GM12864 (cell line): ENCODE data around the gene CR2.

Experiments used
- DNase-seq: peaks from one replicate; pipeline ENCODE4 v3.0.0-alpha.2; 2011; ENCODE audit warnings: low read depth
- H3K4me3 ChIP-seq: 2 replicates; pipeline ENCODE4 v1.5.1; 2011; ENCODE audit warnings: mild to moderate bottlenecking, low read depth, low read length, control low read depth
- CTCF ChIP-seq: IDR thresholded peaks from 2 replicates; pipeline ENCODE4 v1.5.1; 2011; ENCODE audit warnings: low read depth, mild to moderate bottlenecking, moderate library complexity, low read length, control low read depth, inconsistent platforms; ENCODE audit errors: missing control alignments

CR2 gene

GRCh38 chr1:207502726-207503125, 48.6 kb downstream of the CR2 start:
- no peak for TF ChIP-seq CTCF
- no peak for DNase-seq
- H3K4me3 ChIP-seq = no peak overlapping the region

DNA sequence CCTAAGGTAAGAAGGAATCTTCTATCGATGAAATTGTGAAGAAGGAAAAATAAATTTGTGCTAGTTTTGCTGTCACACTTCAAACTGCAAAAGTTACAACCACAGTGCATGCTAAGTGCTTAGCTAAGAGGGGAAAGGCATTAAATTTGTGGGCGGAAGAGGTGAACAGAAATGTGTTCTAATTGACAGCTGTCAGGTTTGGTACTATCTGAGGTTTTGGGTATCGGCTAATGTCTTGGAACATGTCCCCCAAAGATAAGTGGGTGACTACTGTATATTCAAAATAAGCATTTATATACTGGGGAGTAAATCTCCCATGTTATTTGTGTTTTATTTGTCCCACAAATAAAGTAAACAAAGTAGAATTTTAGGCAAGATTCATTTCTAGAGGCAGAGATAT, 49.8 kb downstream of the CR2 start:
- no peak for TF ChIP-seq CTCF
- no peak for DNase-seq
- H3K4me3 ChIP-seq = no peak overlapping the region

GRCh38 chr1:207504438-207504837, 50.3 kb downstream of the CR2 start:
- no peak for TF ChIP-seq CTCF
- H3K4me3 ChIP-seq = no peak overlapping the region
- no peak for DNase-seq

DNA sequence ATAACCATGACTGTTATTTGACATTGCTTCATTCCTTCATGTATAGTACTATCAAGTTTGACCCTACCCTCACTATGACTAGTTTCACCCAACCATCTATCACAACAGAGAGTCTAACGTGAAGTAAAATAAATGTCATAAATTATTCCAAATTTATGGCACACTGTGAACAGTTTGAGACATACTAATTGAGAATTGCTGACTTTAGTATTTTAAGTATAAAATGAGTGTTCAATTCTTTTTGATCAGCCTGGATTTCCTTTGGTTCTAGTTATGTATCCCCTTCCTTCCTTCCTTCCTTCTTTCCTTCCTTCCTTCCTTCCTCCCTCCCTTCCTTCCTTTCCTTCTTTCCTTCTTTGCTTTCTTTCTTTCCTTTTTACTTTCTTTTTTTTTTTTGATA, 56.3 kb downstream of the CR2 start:
- DNase-seq = no peak
- no peak for TF ChIP-seq CTCF
- H3K4me3 ChIP-seq = no peak overlapping the region

- TF ChIP-seq CTCF = no peak
- no peak overlapping the region for H3K4me3 ChIP-seq
- no peak for DNase-seq
Observed at GRCh38 chr1:207514890-207515289, 60.8 kb downstream of the CR2 start.

GRCh38 chr1:207516729-207517128, 62.6 kb downstream of the CR2 start:
- no peak for DNase-seq
- H3K4me3 ChIP-seq = no peak overlapping the region
- TF ChIP-seq CTCF = no peak

DNA sequence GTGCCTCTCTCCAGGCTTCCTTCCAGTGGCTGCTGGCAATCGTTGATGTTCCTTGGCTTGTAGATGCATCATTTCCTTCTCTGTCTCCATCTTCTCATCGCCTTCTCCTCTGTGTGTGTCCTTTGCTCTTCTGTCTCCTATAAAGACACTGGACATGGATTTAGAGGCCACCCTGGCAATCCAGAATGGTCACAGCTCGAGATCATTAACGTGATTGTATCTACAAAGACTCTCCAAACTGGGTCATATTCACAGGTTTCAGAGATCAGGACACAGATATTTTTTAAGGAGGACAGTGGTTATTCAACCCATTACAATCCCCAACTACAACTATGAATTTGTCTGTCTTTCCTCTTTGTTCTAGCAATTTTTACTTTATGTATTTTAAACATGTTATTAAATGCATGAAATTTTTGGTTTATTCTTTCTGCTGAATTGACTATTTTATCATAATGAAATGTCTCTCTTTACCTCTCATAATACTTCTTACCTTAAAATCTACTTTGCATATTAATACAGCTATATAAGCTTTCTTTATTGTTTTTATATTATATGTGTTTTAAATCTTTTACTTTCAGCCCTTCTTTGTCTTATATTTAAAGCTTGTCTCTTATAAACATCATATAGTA, 64.6 kb downstream of the CR2 start:
- no peak for TF ChIP-seq CTCF
- no peak for DNase-seq
- no peak overlapping the region for H3K4me3 ChIP-seq
